HG03460 (cell line): ENCODE results near the gene APRT.
A peak's percentile ranks its signal among the peaks of the same experiment; 100 is the strongest.
"Not testable (repeated sequence)": the region's sequence is repeated elsewhere in the genome, so short reads cannot be mapped to it uniquely, and the experiment has no call there.

ENCODE experiments used
- ATAC-seq: cut with Tn5 transposase; IDR thresholded peaks from one replicate; pipeline ENCODE4 v1.9.1; 2021; ENCODE audit not compliant: unreplicated experiment

APRT gene

GRCh38 chr16:88790312-88791211 is 21.2 kb downstream of the APRT start:
- ATAC-seq: no peak

- ATAC-seq: no peak
Observed at GRCh38 chr16:88789594-88789993, 22.1 kb downstream of the APRT start.

- not testable (repeated sequence) for ATAC-seq
Observed at GRCh38 chr16:88788749-88789148, 23.0 kb downstream of the APRT start.

- ATAC-seq: no peak
Observed at GRCh38 chr16:88787579-88788314, 24.0 kb downstream of the APRT start.

- ATAC-seq: no peak
Observed at GRCh38 chr16:88785106-88785924, 26.4 kb downstream of the APRT start, which contains the start of gene PIEZO1. Gene PIEZO1, minus strand, starts transcription at chr16:88785220. Its CDS starts 256 bp downstream, at chr16:88784964.

- ATAC-seq: no peak
Observed at GRCh38 chr16:88784856-88785105, 26.9 kb downstream of the APRT start.

- no peak for ATAC-seq
Observed at GRCh38 chr16:88784074-88784855, 27.5 kb downstream of the APRT start.

GRCh38 chr16:88783391-88784073 is 28.2 kb downstream of the APRT start:
- ATAC-seq: no peak

- no peak for ATAC-seq
Observed at GRCh38 chr16:88782454-88783390, 29.0 kb downstream of the APRT start.

GRCh38 chr16:88781140-88782077 is 30.3 kb downstream of the APRT start:
- ATAC-seq: peak; percentile 45

GRCh38 chr16:88780142-88781062 is 31.3 kb downstream of the APRT start:
- no peak for ATAC-seq

- no peak for ATAC-seq
Observed at GRCh38 chr16:88779406-88780141, 32.2 kb downstream of the APRT start.

- ATAC-seq: no peak
Observed at GRCh38 chr16:88778541-88779065, 33.1 kb downstream of the APRT start.

- ATAC-seq: no peak
Observed at GRCh38 chr16:88778271-88778525, 33.5 kb downstream of the APRT start.

GRCh38 chr16:88777471-88778270 is 34.1 kb downstream of the APRT start:
- no peak for ATAC-seq
